WI38 (cell line): ENCODE measurements around the gene SLC29A4.

Experiments used
- H3K4me3 ChIP-seq: 2 replicates; pipeline ENCODE4 v1.5.1; 2011; ENCODE audit warnings: low read depth, mild to moderate bottlenecking, control low read depth, low read length
- TF ChIP-seq, protein P1 (sequence below): IDR thresholded peaks from 2 replicates; pipeline ENCODE4 v1.5.1; 2012; ENCODE audit warnings: low read depth, mild to moderate bottlenecking, control low read depth, low read length

Gene SLC29A4

DNA sequence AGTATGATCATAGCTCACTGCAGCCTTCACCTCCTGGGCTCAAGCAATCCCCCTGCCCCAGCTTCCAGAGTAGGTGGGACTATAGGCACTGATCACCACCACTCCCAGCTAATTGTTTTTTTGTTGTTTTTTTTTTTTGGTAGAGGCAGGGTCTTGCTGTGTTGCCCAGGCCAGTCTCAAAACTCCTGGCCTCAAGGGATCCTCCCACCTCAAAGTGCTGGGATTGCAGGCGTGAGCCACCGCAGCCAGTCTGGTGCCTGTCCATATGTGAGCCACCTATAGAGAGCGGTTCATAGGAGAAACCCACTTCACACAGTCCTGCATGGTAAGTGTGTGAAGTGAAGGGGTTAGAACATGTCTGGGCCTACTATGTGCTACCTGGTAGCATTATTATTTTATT is 47.5 kb downstream of the SLC29A4 start:
- no peak overlapping the region for H3K4me3 ChIP-seq
- TF ChIP-seq, protein P1, sequence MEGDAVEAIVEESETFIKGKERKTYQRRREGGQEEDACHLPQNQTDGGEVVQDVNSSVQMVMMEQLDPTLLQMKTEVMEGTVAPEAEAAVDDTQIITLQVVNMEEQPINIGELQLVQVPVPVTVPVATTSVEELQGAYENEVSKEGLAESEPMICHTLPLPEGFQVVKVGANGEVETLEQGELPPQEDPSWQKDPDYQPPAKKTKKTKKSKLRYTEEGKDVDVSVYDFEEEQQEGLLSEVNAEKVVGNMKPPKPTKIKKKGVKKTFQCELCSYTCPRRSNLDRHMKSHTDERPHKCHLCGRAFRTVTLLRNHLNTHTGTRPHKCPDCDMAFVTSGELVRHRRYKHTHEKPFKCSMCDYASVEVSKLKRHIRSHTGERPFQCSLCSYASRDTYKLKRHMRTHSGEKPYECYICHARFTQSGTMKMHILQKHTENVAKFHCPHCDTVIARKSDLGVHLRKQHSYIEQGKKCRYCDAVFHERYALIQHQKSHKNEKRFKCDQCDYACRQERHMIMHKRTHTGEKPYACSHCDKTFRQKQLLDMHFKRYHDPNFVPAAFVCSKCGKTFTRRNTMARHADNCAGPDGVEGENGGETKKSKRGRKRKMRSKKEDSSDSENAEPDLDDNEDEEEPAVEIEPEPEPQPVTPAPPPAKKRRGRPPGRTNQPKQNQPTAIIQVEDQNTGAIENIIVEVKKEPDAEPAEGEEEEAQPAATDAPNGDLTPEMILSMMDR: no peak

DNA sequence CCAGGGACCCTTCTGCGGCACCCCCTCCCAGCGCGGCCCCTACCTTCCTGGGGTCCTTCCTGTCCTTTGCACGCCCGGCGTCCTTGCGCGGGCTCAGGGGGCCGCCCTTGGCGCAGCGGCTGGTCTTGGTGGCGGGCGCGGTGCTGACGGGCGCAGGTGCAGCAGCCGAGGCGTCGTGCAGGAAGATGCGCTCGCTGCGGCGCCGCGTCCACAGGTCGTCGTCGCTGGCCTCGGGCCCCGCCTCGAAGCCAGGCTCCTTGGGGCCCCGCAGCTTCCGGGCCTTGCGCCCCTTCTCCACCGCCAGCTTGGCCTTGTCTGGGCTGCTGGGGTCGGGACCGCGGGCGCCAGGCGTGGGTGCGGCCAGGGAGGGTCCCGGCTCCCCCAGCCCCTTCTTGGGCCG is 49.8 kb downstream of the SLC29A4 start:
- TF ChIP-seq, protein P1: no peak
- H3K4me3 ChIP-seq: no peak overlapping the region

DNA sequence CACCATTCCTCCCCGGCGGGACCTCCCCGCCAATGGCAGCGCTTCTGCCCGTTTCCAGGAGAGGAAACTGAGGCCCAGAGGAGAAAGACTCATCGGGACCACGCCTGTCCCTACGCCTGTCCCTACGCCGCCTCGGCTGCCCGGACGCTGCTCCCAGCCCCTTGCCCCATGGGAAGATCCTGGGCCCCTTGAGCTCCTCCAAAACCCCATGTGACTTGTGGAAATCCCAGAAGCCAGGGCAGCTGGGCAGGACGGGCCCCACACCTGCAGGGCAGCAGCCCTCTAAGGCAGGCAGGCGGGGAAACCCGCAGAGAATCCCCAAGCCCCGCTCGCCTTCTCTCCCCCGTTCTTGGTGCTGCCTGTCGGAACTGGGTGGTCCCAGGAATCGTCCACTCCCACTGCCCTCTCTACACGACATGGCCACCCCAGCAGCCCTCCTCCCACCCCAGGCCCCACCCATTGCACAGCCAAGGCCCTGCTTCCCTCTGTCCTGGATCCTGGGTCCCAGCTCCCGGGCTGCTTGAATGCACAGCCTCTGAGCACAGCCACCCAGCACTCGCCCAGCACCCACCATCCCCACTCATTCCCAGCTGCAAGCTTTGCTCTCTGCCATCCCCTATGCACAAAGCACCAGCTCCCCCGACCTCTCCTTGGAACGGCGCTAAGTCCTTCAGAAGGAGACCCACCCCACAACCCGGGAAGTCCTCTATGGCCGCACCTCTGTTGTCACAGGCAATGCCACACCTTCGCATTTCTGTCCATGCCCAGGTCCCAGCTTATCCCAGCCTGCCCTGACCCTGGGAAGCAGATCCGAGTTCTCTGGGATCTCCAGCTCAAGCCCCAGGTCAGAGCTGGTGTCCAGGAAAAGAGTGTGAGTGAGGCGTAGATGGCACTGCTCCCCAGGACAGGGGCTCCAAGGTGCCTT is 50.6 kb downstream of the SLC29A4 start:
- TF ChIP-seq, protein P1: no peak
- H3K4me3 ChIP-seq: no peak overlapping the region

DNA sequence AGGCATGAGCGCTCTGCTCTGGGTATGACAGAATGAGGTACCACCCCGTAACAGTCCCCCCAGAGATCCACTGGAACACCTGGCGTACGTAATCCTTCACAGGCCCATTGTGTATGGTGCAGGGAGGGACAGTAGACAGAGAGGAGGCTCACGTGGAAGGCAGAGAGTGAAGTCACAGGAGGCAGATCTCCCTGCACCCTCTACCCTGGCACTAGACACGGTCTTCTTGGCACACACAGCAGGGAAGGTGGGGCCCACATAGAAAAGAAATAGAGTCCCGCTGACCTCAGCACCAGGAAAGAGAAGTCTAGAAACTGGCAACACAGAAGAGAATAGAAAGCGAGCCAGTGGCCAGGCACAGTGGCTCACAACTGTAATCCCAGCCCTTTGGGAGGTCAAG is 51.9 kb downstream of the SLC29A4 start:
- H3K4me3 ChIP-seq: no peak overlapping the region
- TF ChIP-seq, protein P1: no peak

DNA sequence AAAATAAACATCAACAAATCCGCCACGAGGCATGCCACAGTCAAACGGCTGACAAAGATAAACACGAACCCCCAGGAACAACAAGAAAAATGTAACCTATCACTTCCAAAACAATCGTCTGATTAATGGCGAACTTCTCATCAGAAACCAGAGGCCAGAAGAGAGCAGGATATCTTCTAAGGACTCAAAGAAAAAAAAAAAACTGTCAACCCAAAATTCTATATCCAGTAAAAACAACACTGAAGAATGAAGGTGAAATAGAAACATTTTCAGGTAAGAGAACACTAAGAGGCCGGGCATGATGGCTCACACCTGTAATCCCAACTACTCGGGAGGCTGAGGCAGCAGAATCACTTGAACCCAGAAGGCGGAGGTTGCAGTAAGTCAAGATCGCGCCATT is 54.3 kb downstream of the SLC29A4 start:
- no peak overlapping the region for H3K4me3 ChIP-seq
- TF ChIP-seq, protein P1: no peak

DNA sequence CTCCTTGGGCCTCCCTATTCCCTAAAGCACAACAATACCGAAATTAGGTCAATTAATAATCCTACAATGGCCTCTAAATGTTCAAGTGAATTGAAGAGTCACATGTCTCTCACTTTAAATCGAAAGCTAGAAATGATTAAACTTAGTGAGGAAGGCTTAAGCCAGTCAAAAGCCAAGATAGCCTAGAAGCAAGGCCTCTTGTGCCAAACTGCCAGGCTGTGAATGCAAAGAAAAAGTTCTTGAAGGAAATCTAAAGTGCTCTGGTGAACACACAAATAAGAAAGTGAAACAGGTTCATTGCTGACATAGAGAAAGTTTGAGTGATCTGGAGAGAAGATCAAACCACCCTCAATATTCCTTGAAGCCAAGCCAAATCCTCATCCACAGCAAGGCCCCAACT is 57.2 kb downstream of the SLC29A4 start:
- TF ChIP-seq, protein P1: no peak
- H3K4me3 ChIP-seq: no peak overlapping the region

DNA sequence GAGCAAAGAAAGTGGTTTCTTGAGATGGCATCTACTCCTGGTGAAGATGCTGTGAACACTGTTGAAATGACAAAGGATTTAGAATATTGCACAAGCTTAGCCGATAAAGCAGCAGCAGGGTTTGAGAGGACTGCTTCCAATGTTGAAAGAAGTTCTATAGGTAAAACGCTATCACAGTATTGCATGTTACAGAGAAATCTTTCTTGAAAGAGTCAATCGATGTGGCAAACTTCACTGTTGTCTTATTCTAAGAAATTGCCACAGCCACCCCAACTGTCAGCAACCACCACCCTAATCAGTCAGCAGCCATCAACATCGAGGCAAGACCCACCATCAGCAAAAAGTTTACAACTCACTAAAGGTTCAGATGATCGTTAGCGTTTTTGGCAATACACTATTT is 59.9 kb downstream of the SLC29A4 start:
- no peak overlapping the region for H3K4me3 ChIP-seq
- TF ChIP-seq, protein P1: no peak
